PFSK-1 (cell line): ENCODE data around the gene PADI1.

Experiments used
- FOXP2 ChIP-seq: optimal IDR thresholded peaks from 2 replicates; pipeline ENCODE3; 2011; ENCODE audit warnings: borderline replicate concordance, control low read depth, inconsistent platforms; ENCODE audit not compliant: insufficient read depth; ENCODE audit errors: extremely low read length, extremely low read depth
- POLR2AphosphoS5 ChIP-seq: IDR thresholded peaks from 2 replicates; pipeline ENCODE4 v1.6.1; 2012; ENCODE audit warnings: low read depth, mild to moderate bottlenecking, control low read depth, low read length, moderate library complexity
- REST ChIP-seq, 2 experiments: IDR thresholded peaks; 2 replicates each; pipeline versions ENCODE4 v1.6.1 to v1.8.0; 2011 to 2012; ENCODE audit warnings: low read depth in 2 of 2, low read length in 2 of 2, control low read depth in 1 of 2, inconsistent platforms in 1 of 2, mild to moderate bottlenecking in 1 of 2, moderate library complexity in 1 of 2; ENCODE audit not compliant: insufficient read depth in 1 of 2
- SIN3A ChIP-seq: IDR thresholded peaks from 2 replicates; pipeline ENCODE4 v1.6.1; 2012; ENCODE audit warnings: mild to moderate bottlenecking, low read length, moderate library complexity, borderline replicate concordance; ENCODE audit not compliant: insufficient read depth
- TAF1 ChIP-seq: IDR thresholded peaks from 2 replicates; pipeline ENCODE4 v1.6.1; 2012; ENCODE audit warnings: low read length, control low read depth, borderline replicate concordance; ENCODE audit not compliant: insufficient read depth

The PADI1 gene

GRCh38 chr1:17282836-17283235 is 77.9 kb downstream of the PADI1 start:
- TF ChIP-seq TAF1 = no peak
- no peak for TF ChIP-seq FOXP2
- no peak for TF ChIP-seq REST (IDR thresholded peaks at IDR 0.05; ENCODE audit: insufficient read depth in 1 of 2, low read depth in 2 of 2, low read length in 2 of 2)
- no peak for TF ChIP-seq POLR2AphosphoS5
- TF ChIP-seq SIN3A = no peak

- TF ChIP-seq TAF1 = no peak
Measured at GRCh38 chr1:17286646-17287045, 81.7 kb downstream of the PADI1 start.

- TF ChIP-seq POLR2AphosphoS5 (no peak), TAF1 (no peak), FOXP2 (no peak), SIN3A (no peak), REST (IDR thresholded peaks at IDR 0.05; ENCODE audit: insufficient read depth in 1 of 2, low read depth in 2 of 2, low read length in 2 of 2) (no peak)
Measured at GRCh38 chr1:17287130-17287776, 82.3 kb downstream of the PADI1 start.

- no peak for TF ChIP-seq TAF1
- no peak for TF ChIP-seq REST (IDR thresholded peaks at IDR 0.05; ENCODE audit: insufficient read depth in 1 of 2, low read depth in 2 of 2, low read length in 2 of 2)
- TF ChIP-seq FOXP2 = no peak
- TF ChIP-seq POLR2AphosphoS5 = no peak
- TF ChIP-seq SIN3A = no peak
Measured at GRCh38 chr1:17289721-17290120, 84.8 kb downstream of the PADI1 start.

GRCh38 chr1:17290553-17290952 is 85.6 kb downstream of the PADI1 start:
- TF ChIP-seq REST (IDR thresholded peaks at IDR 0.05; ENCODE audit: insufficient read depth in 1 of 2, low read depth in 2 of 2, low read length in 2 of 2) (no peak), FOXP2 (no peak), SIN3A (no peak), POLR2AphosphoS5 (no peak), TAF1 (no peak)
